ENCODE data around the gene PRG2.

The PRG2 gene

GRCh38 chr11:57427727-57428082 is 37.3 kb upstream of the PRG2 start:
- no peaks in the 10 kb centered on the region for H3K9me3 ChIP-seq (ENCODE audit: control insufficient read depth, insufficient read depth, low read depth, low read length)
- peaks cover 5% of the 10 kb centered on the region; the same call in 1 of the 2 replicates for H3K36me3 ChIP-seq (ENCODE audit: control insufficient read depth, insufficient read depth, low read length)
- H3K27me3 ChIP-seq (ENCODE audit: control insufficient read depth, insufficient read depth, low read length): peaks cover 40% of the 10 kb centered on the region
- no peak overlapping the region for H3K4me3 ChIP-seq (ENCODE audit: low read depth, low read length)
- no peak overlapping the region for H3K9ac ChIP-seq (ENCODE audit: low read length)
- H3K27ac ChIP-seq (ENCODE audit: low read depth, low read length): no peak overlapping the region
- H3K4me1 ChIP-seq (ENCODE audit: control insufficient read depth, insufficient read depth, low read length): peaks cover 27% of the 10 kb centered on the region

- no peaks in the 10 kb centered on the region for H3K9me3 ChIP-seq (ENCODE audit: control insufficient read depth, insufficient read depth, low read depth, low read length)
- H3K27me3 ChIP-seq (ENCODE audit: control insufficient read depth, insufficient read depth, low read length): peaks cover 40% of the 10 kb centered on the region
- no peak within 1 kb of the TSS for H3K27ac ChIP-seq (ENCODE audit: low read depth, low read length)
- H3K9ac ChIP-seq (ENCODE audit: low read length): peak within 1 kb of the TSS; percentile 33
- peaks cover 27% of the 10 kb centered on the region for H3K4me1 ChIP-seq (ENCODE audit: control insufficient read depth, insufficient read depth, low read length)
- peaks cover 5% of the 10 kb centered on the region; the same call in 1 of the 2 replicates for H3K36me3 ChIP-seq (ENCODE audit: control insufficient read depth, insufficient read depth, low read length)
- peak within 1 kb of the TSS; percentile 64 for H3K4me3 ChIP-seq (ENCODE audit: low read depth, low read length)
These were observed 36.7 kb upstream of the PRG2 start, which contains the start of gene SLC43A3 for GRCh38 chr11:57426929-57427726. SLC43A3 (minus strand) TSS chr11:57427121; CDS start chr11:57426172, 949 bp downstream.

- H3K36me3 ChIP-seq (ENCODE audit: control insufficient read depth, insufficient read depth, low read length): peaks cover 5% of the 10 kb centered on the region; the same call in 1 of the 2 replicates
- peak overlapping the region; percentile 33 for H3K9ac ChIP-seq (ENCODE audit: low read length)
- peak overlapping the region; percentile 64 for H3K4me3 ChIP-seq (ENCODE audit: low read depth, low read length)
- H3K27me3 ChIP-seq (ENCODE audit: control insufficient read depth, insufficient read depth, low read length): peaks cover 40% of the 10 kb centered on the region
- H3K9me3 ChIP-seq (ENCODE audit: control insufficient read depth, insufficient read depth, low read depth, low read length): no peaks in the 10 kb centered on the region
- H3K4me1 ChIP-seq (ENCODE audit: control insufficient read depth, insufficient read depth, low read length): peaks cover 27% of the 10 kb centered on the region
- no peak overlapping the region for H3K27ac ChIP-seq (ENCODE audit: low read depth, low read length)
These were observed 36.0 kb upstream of the PRG2 start for GRCh38 chr11:57426439-57426928.

GRCh38 chr11:57425565-57426438 is 35.4 kb upstream of the PRG2 start:
- Histone ChIP-seq H3K4me1 (ENCODE audit: control insufficient read depth, insufficient read depth, low read length) (peaks cover 27% of the 10 kb centered on the region), H3K27ac (ENCODE audit: low read depth, low read length) (no peak overlapping the region), H3K27me3 (ENCODE audit: control insufficient read depth, insufficient read depth, low read length) (peaks cover 40% of the 10 kb centered on the region), H3K4me3 (ENCODE audit: low read depth, low read length) (peak overlapping the region; percentile 64), H3K36me3 (ENCODE audit: control insufficient read depth, insufficient read depth, low read length) (peaks cover 5% of the 10 kb centered on the region; the same call in 1 of the 2 replicates), H3K9ac (ENCODE audit: low read length) (no peak overlapping the region), H3K9me3 (ENCODE audit: control insufficient read depth, insufficient read depth, low read depth, low read length) (no peaks in the 10 kb centered on the region)

- Histone ChIP-seq H3K4me1 (ENCODE audit: control insufficient read depth, insufficient read depth, low read length) (peaks cover 27% of the 10 kb centered on the region), H3K4me3 (ENCODE audit: low read depth, low read length) (no peak overlapping the region), H3K27me3 (ENCODE audit: control insufficient read depth, insufficient read depth, low read length) (peaks cover 40% of the 10 kb centered on the region), H3K9ac (ENCODE audit: low read length) (no peak overlapping the region), H3K9me3 (ENCODE audit: control insufficient read depth, insufficient read depth, low read depth, low read length) (no peaks in the 10 kb centered on the region), H3K36me3 (ENCODE audit: control insufficient read depth, insufficient read depth, low read length) (peaks cover 5% of the 10 kb centered on the region; the same call in 1 of the 2 replicates), H3K27ac (ENCODE audit: low read depth, low read length) (no peak overlapping the region)
These were observed 34.5 kb upstream of the PRG2 start for GRCh38 chr11:57424792-57425564.

- Histone ChIP-seq H3K27me3 (ENCODE audit: control insufficient read depth, insufficient read depth, low read length) (peaks cover 33% of the 10 kb centered on the region), H3K4me3 (ENCODE audit: low read depth, low read length) (no peak overlapping the region), H3K4me1 (ENCODE audit: control insufficient read depth, insufficient read depth, low read length) (peaks cover 27% of the 10 kb centered on the region), H3K36me3 (ENCODE audit: control insufficient read depth, insufficient read depth, low read length) (peaks cover 5% of the 10 kb centered on the region; the same call in 1 of the 2 replicates), H3K27ac (ENCODE audit: low read depth, low read length) (no peak overlapping the region), H3K9me3 (ENCODE audit: control insufficient read depth, insufficient read depth, low read depth, low read length) (no peaks in the 10 kb centered on the region), H3K9ac (ENCODE audit: low read length) (no peak overlapping the region)
These were observed 33.8 kb upstream of the PRG2 start for GRCh38 chr11:57424137-57424791.

GRCh38 chr11:57422669-57423068 is 32.2 kb upstream of the PRG2 start:
- Histone ChIP-seq H3K36me3 (ENCODE audit: control insufficient read depth, insufficient read depth, low read length) (peaks cover 8% of the 10 kb centered on the region; the same call in 1 of the 2 replicates), H3K27ac (ENCODE audit: low read depth, low read length) (no peak overlapping the region), H3K9ac (ENCODE audit: low read length) (no peak overlapping the region), H3K27me3 (ENCODE audit: control insufficient read depth, insufficient read depth, low read length) (peaks cover 17% of the 10 kb centered on the region), H3K4me1 (ENCODE audit: control insufficient read depth, insufficient read depth, low read length) (peaks cover 27% of the 10 kb centered on the region), H3K4me3 (ENCODE audit: low read depth, low read length) (no peak overlapping the region), H3K9me3 (ENCODE audit: control insufficient read depth, insufficient read depth, low read depth, low read length) (no peaks in the 10 kb centered on the region)

GRCh38 chr11:57421805-57422204 is 31.4 kb upstream of the PRG2 start:
- H3K36me3 ChIP-seq (ENCODE audit: control insufficient read depth, insufficient read depth, low read length): peaks cover 16% of the 10 kb centered on the region
- no peaks in the 10 kb centered on the region for H3K9me3 ChIP-seq (ENCODE audit: control insufficient read depth, insufficient read depth, low read depth, low read length)
- H3K4me3 ChIP-seq (ENCODE audit: low read depth, low read length): no peak overlapping the region
- H3K9ac ChIP-seq (ENCODE audit: low read length): no peak overlapping the region
- peaks cover 23% of the 10 kb centered on the region for H3K4me1 ChIP-seq (ENCODE audit: control insufficient read depth, insufficient read depth, low read length)
- no peak overlapping the region for H3K27ac ChIP-seq (ENCODE audit: low read depth, low read length)
- peaks cover 13% of the 10 kb centered on the region for H3K27me3 ChIP-seq (ENCODE audit: control insufficient read depth, insufficient read depth, low read length)

- Histone ChIP-seq H3K27ac (ENCODE audit: low read depth, low read length) (no peak overlapping the region), H3K36me3 (ENCODE audit: control insufficient read depth, insufficient read depth, low read length) (peaks cover 22% of the 10 kb centered on the region), H3K9me3 (ENCODE audit: control insufficient read depth, insufficient read depth, low read depth, low read length) (no peaks in the 10 kb centered on the region), H3K4me1 (ENCODE audit: control insufficient read depth, insufficient read depth, low read length) (peaks cover 17% of the 10 kb centered on the region; the same call in 1 of the 2 replicates), H3K4me3 (ENCODE audit: low read depth, low read length) (no peak overlapping the region), H3K9ac (ENCODE audit: low read length) (no peak overlapping the region), H3K27me3 (ENCODE audit: control insufficient read depth, insufficient read depth, low read length) (peaks cover 6% of the 10 kb centered on the region)
These were observed 30.6 kb upstream of the PRG2 start for GRCh38 chr11:57421066-57421465.

GRCh38 chr11:57419146-57419545 is 28.7 kb upstream of the PRG2 start:
- Histone ChIP-seq H3K4me3 (ENCODE audit: low read depth, low read length) (no peak overlapping the region), H3K9ac (ENCODE audit: low read length) (no peak overlapping the region), H3K27ac (ENCODE audit: low read depth, low read length) (no peak overlapping the region), H3K4me1 (ENCODE audit: control insufficient read depth, insufficient read depth, low read length) (0 out of 2 replicates have a peak, but pooled peaks cover 2% of the 10 kb centered on the region), H3K27me3 (ENCODE audit: control insufficient read depth, insufficient read depth, low read length) (no peaks in the 10 kb centered on the region), H3K36me3 (ENCODE audit: control insufficient read depth, insufficient read depth, low read length) (peaks cover 30% of the 10 kb centered on the region), H3K9me3 (ENCODE audit: control insufficient read depth, insufficient read depth, low read depth, low read length) (no peaks in the 10 kb centered on the region)

All from HUES6 (cell line).